Panc1 (cell line): ENCODE data around the gene ESRRB. TPM values are rescaled to one million over a fixed set of nuclear protein-coding genes. Genes with fewer than 3 reads are reported as not detected.

Experiments used
- ATAC-seq: fragments of 200-7000 bp; cut with Tn5 transposase; 2 replicates; pipeline ENCODE4 v1.9.1; 2020; ENCODE audit warnings: mild to moderate bottlenecking, moderate library complexity
- BruUV-seq: library from RNA; stranded (reverse); fragments of 400-500 nt; replicated peaks from 2 replicates; lab custom pipeline; 2021; lab: Mats Ljungman, UMichigan
- CTCF ChIA-PET: fragments of 300-600 bp; sonication (Branson Sonifier 250); formaldehyde crosslinking; loops from one replicate; lab custom pipeline; 2022; ENCODE audit warnings: antibody characterized with exemption; lab: Charles Lee
- POLR2A ChIA-PET: fragments of 300-600 bp; sonication (Branson Sonifier 250); formaldehyde crosslinking; loops from one replicate; lab custom pipeline; 2022; ENCODE audit warnings: antibody characterized with exemption; lab: Charles Lee
- DNase-seq: peaks from one replicate; pipeline ENCODE4 v3.0.0-alpha.2; 2010; ENCODE audit warnings: low read depth, low spot score
- H3K27ac ChIP-seq: 2 replicates; pipeline ENCODE4 v1.5.1; 2011; ENCODE audit warnings: mild to moderate bottlenecking, low read length, inconsistent platforms
- H3K27me3 ChIP-seq: fragments of 200-500 bp; sonication (Bioruptor generic); 2 replicates; pipeline ENCODE4 v1.6.0; 2014; ENCODE audit warnings: low read length, inconsistent platforms; ENCODE audit not compliant: control insufficient read depth, insufficient read depth
- H3K36me3 ChIP-seq: fragments of 200-500 bp; sonication (Bioruptor generic); 2 replicates; pipeline ENCODE4 v1.5.1; 2014; ENCODE audit warnings: inconsistent platforms, mild to moderate bottlenecking, low read length, moderate library complexity; ENCODE audit not compliant: control insufficient read depth, insufficient read depth
- H3K4me1 ChIP-seq: 2 replicates; pipeline ENCODE4 v1.5.1; 2011; ENCODE audit warnings: inconsistent platforms, mild to moderate bottlenecking, low read length, moderate library complexity; ENCODE audit not compliant: control insufficient read depth, insufficient read depth
- H3K4me3 ChIP-seq, 2 experiments: 2 replicates each; pipeline ENCODE4 v1.5.1; 2011 to 2012; ENCODE audit warnings: low read depth in 2 of 2, low read length in 2 of 2, mild to moderate bottlenecking in 2 of 2, inconsistent platforms in 1 of 2, moderate library complexity in 1 of 2
- H3K9me3 ChIP-seq: fragments of 200-500 bp; sonication (Bioruptor generic); 2 replicates; pipeline ENCODE4 v1.5.1; 2014; ENCODE audit warnings: low read depth, mild to moderate bottlenecking, inconsistent platforms, low read length, moderate library complexity; ENCODE audit not compliant: control insufficient read depth, insufficient read depth
- POLR2AphosphoS5 ChIP-seq: IDR thresholded peaks from 2 replicates; pipeline ENCODE4 v1.6.1; 2012; ENCODE audit warnings: mild to moderate bottlenecking, low read depth, low read length, moderate library complexity
- SIN3A ChIP-seq: IDR thresholded peaks from 2 replicates; pipeline ENCODE4 v1.6.1; 2012; ENCODE audit warnings: low read depth, mild to moderate bottlenecking, low read length, moderate library complexity, borderline replicate concordance; ENCODE audit not compliant: insufficient read depth
- TCF7L2 ChIP-seq: IDR thresholded peaks from 2 replicates; pipeline ENCODE4 v1.6.1; 2011; ENCODE audit warnings: mild to moderate bottlenecking, low read depth, low read length, inconsistent platforms
- in situ Hi-C: cut with HindIII; loops from 2 replicates; pipeline ENCODE4 v1.10.0; 2016; ENCODE audit warnings: low sequenced_read_pairs, low pct_unique_long_range_greater_than_20kb
- intact Hi-C: fragments of 100-400 bp; cut with micrococcal nuclease; formaldehyde crosslinking; loops from one replicate; pipeline ENCODE4 v1.10.0; 2022; ENCODE audit not compliant: unreplicated experiment
- total RNA-seq: library from RNA; stranded (reverse); gene quantifications from one replicate; pipeline ENCODE4 v1.2.1, GENCODE V29; 2021; ENCODE audit not compliant: unreplicated experiment
- TF ChIP-seq, protein P1 (sequence below), 2 experiments: IDR thresholded peaks; 2 replicates each; pipeline ENCODE4 v1.6.1; 2011 to 2012; ENCODE audit warnings: low read depth in 2 of 2, control low read depth in 1 of 2, low read length in 1 of 2, mild to moderate bottlenecking in 1 of 2, moderate library complexity in 1 of 2; ENCODE audit not compliant: insufficient read depth in 1 of 2
- TF ChIP-seq, protein P2 (sequence below): fragments of 450-650 bp; IDR thresholded peaks from 2 replicates; pipeline ENCODE4 v1.5.1; 2017; ENCODE audit warnings: mild to moderate bottlenecking

ESRRB gene
- total RNA-seq, 1 experiment from 2014 or later: not detected

DNA sequence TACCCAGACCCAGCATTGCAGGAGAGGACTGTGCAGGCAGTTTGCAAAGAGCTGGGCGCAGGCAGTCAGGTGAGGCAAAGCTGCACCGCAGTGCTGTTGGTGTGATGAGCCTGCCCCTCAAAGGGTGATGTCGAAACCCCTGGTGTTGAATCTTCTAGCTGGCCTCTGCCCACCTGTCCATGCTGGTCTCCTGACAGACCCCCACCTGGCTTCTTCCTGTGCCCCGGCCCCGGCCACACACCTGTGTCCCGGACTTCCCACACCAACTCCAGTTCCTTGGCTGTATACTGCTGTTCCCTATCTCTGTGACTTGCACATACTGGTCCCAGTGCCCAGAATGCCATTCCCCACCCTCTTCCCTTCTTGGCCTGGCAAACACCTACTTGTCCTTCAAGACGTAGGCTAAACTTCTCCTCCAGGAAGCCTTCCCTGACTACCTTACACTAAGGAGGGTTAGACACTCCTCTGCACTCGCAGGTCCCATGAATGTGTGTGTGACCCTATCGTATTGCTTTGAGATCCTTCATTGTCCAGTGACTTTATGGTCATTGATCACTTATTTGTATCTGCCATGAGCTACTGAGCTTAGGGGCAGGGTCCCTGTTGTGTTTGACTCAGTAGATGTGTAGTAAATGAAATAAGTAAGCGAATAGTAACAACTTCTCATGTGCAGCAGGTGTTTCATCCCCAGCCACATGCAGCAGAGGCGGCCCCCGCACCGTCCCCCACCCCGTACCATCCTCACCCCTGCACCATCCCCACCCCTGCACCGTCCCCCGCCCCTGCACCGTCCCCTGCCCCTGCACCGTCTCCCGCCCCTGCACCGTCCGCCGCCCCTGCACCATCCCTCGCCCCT, 37.4 kb downstream of the ESRRB start:
- intact Hi-C loops: no loop called here
- DNase-seq (no peak), ATAC-seq (no peak)
- TF ChIP-seq, protein P1, sequence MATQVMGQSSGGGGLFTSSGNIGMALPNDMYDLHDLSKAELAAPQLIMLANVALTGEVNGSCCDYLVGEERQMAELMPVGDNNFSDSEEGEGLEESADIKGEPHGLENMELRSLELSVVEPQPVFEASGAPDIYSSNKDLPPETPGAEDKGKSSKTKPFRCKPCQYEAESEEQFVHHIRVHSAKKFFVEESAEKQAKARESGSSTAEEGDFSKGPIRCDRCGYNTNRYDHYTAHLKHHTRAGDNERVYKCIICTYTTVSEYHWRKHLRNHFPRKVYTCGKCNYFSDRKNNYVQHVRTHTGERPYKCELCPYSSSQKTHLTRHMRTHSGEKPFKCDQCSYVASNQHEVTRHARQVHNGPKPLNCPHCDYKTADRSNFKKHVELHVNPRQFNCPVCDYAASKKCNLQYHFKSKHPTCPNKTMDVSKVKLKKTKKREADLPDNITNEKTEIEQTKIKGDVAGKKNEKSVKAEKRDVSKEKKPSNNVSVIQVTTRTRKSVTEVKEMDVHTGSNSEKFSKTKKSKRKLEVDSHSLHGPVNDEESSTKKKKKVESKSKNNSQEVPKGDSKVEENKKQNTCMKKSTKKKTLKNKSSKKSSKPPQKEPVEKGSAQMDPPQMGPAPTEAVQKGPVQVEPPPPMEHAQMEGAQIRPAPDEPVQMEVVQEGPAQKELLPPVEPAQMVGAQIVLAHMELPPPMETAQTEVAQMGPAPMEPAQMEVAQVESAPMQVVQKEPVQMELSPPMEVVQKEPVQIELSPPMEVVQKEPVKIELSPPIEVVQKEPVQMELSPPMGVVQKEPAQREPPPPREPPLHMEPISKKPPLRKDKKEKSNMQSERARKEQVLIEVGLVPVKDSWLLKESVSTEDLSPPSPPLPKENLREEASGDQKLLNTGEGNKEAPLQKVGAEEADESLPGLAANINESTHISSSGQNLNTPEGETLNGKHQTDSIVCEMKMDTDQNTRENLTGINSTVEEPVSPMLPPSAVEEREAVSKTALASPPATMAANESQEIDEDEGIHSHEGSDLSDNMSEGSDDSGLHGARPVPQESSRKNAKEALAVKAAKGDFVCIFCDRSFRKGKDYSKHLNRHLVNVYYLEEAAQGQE (IDR thresholded peaks at IDR 0.05; ENCODE audit: insufficient read depth in 1 of 2, low read depth in 2 of 2, low read length in 1 of 2): no peak
- TF ChIP-seq SIN3A: no peak
- TF ChIP-seq, protein P2, sequence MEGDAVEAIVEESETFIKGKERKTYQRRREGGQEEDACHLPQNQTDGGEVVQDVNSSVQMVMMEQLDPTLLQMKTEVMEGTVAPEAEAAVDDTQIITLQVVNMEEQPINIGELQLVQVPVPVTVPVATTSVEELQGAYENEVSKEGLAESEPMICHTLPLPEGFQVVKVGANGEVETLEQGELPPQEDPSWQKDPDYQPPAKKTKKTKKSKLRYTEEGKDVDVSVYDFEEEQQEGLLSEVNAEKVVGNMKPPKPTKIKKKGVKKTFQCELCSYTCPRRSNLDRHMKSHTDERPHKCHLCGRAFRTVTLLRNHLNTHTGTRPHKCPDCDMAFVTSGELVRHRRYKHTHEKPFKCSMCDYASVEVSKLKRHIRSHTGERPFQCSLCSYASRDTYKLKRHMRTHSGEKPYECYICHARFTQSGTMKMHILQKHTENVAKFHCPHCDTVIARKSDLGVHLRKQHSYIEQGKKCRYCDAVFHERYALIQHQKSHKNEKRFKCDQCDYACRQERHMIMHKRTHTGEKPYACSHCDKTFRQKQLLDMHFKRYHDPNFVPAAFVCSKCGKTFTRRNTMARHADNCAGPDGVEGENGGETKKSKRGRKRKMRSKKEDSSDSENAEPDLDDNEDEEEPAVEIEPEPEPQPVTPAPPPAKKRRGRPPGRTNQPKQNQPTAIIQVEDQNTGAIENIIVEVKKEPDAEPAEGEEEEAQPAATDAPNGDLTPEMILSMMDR: no peak
- no peak for TF ChIP-seq TCF7L2
- no peak for TF ChIP-seq POLR2AphosphoS5
- Histone ChIP-seq H3K36me3 (no peaks in the 10 kb centered on the region), H3K27me3 (0 out of 2 replicates have a peak, but pooled peaks cover 2% of the 10 kb centered on the region), H3K4me3 (no peak overlapping the region), H3K4me1 (no peaks in the 10 kb centered on the region), H3K27ac (no peak overlapping the region), H3K9me3 (no peaks in the 10 kb centered on the region)
- in situ Hi-C loops: no loop called here
- ChIA-PET POLR2A (no interaction called here), CTCF (no interaction called here)
- no TSS peak for BruUV-seq

DNA sequence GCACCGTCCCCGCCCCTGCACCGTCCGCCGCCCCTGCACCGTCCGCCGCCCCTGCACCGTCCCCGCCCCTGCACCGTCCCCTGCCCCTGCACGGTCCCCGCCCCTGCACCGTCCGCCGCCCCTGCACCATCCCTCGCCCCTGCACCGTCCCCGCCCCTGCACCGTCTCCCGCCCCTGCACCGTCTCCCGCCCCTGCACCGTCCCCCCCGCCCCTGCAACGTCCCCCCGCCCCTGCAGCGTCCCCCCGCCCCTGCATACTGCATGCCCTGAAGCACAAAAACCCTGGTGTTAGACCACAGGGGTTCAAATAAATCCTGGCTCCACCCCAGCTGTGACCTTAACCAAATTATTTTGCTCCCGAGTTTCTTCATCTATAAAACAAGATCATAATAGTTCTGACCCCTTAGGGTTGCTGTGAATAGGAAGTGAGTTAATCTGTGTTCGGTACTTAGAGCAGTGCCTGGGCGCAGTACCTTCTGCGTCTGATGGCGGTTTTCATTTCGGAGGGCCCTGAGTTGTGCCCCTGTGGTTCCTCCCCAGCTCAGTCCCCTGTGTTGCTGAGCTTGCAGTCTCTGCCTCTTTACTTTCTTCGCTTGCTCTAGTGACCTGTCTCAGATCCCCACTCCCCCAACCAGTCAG, 38.1 kb downstream of the ESRRB start:
- intact Hi-C loops (no loop called here), in situ Hi-C loops (no loop called here)
- BruUV-seq: no TSS peak
- ATAC-seq: no peak
- 0 out of 2 replicates have a peak, but pooled peaks cover 2% of the 10 kb centered on the region for H3K27me3 ChIP-seq
- no peaks in the 10 kb centered on the region for H3K4me1 ChIP-seq
- no peaks in the 10 kb centered on the region for H3K9me3 ChIP-seq
- no peaks in the 10 kb centered on the region for H3K36me3 ChIP-seq
- no peak for TF ChIP-seq SIN3A
- TF ChIP-seq TCF7L2: no peak
- TF ChIP-seq, protein P2: no peak
- no peak for TF ChIP-seq POLR2AphosphoS5
- TF ChIP-seq, protein P1 (IDR thresholded peaks at IDR 0.05; ENCODE audit: insufficient read depth in 1 of 2, low read depth in 2 of 2, low read length in 1 of 2): no peak
- H3K4me3 ChIP-seq: no peak overlapping the region
- ChIA-PET CTCF (no interaction called here), POLR2A (interaction anchor here (0.7 kb wide), 1 partner anchor 1080 kb away, joined by 4 read pairs; no protein-coding TSS in a partner anchor)
- no peak overlapping the region for H3K27ac ChIP-seq
- no peak for DNase-seq
